Stimulated activated CD8-positive, alpha-beta memory T cell treated with anti-CD3 and anti-CD28 coated beads, Interleukin-15, amount 100 ng/mL, for 24 hours (primary cell): ENCODE measurements around the gene TAAR6.
"Not testable (repeated sequence)": the region's sequence is repeated elsewhere in the genome, so short reads cannot be mapped to it uniquely, and the experiment has no call there.

Experiments
- DNase-seq: peaks from one replicate; pipeline ENCODE4 v3.0.0-alpha.2; 2020; ENCODE audit warnings: low read depth

The TAAR6 gene, protein sequence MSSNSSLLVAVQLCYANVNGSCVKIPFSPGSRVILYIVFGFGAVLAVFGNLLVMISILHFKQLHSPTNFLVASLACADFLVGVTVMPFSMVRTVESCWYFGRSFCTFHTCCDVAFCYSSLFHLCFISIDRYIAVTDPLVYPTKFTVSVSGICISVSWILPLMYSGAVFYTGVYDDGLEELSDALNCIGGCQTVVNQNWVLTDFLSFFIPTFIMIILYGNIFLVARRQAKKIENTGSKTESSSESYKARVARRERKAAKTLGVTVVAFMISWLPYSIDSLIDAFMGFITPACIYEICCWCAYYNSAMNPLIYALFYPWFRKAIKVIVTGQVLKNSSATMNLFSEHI

DNA sequence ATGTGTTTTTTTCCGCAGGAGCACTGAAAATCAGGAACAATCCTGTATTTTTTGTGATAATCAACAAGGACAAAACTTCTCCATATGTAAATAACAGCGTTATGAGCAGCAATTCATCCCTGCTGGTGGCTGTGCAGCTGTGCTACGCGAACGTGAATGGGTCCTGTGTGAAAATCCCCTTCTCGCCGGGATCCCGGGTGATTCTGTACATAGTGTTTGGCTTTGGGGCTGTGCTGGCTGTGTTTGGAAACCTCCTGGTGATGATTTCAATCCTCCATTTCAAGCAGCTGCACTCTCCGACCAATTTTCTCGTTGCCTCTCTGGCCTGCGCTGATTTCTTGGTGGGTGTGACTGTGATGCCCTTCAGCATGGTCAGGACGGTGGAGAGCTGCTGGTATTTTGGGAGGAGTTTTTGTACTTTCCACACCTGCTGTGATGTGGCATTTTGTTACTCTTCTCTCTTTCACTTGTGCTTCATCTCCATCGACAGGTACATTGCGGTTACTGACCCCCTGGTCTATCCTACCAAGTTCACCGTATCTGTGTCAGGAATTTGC, at the start of gene TAAR6:
TSS of gene TAAR6 (plus strand) at position 102 of the 557 bp plus-strand sequence. CDS start at position 102, 0 bp downstream.
- DNase-seq, result no peak

DNA sequence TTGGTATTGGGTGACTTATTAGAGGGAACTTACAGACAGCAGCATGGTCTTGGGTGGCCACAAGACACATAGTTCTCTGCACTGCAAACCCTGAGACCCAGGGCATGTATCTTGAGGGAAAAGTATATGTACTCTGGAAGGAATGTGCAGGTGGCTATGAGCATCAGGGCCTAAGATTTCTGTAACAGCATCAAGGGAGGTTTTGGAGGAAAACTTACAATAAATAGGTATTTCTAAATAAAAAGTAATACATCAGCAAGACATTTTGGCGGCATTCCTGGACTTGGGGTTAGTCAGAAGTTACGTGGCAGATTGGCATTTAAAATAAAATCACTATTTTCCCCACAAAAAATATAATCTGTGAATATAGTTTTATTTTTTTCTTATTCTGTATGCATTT, 49.2 kb upstream of the TAAR6 start:
- DNase-seq, result no peak

DNA sequence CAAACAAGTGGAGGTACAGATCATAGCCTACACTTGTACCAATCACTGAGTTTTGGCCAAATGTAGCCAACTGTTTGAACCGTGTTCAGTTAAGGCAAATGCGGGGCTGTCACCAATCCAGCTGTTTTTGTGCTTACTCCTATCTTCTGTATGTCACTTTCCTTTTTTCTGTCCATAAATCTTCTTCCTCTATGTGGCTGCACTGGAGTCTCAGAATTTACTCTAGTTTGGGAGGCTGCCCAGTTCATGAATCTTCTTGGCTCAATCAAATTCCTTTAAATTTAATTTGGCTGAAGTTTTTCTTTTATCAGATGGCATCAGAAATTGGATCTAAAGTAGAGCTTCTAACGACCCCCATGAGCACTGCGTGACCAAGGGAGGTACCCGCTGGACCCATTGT, 45.5 kb upstream of the TAAR6 start:
- DNase-seq, result no peak

DNA sequence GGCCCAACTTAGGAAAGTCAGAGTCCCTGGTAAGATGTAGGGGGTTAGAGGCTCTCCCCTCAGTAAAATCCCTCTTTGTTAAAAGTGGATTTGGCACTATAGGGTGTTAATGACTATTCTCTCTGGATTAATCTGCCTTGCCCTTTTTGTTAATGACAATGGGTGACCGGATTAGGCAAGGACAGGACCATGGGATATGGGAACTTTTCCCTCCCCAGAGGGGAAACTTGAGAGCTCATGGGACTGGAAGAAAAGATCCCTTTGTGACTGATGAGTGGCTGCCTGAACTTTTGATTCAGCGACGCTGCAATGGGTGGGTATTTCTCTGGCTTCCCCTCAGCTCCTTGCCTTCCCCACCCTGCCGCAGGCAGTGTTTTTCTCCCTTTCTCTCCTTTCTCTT, 44.3 kb upstream of the TAAR6 start:
- no peak for DNase-seq

DNA sequence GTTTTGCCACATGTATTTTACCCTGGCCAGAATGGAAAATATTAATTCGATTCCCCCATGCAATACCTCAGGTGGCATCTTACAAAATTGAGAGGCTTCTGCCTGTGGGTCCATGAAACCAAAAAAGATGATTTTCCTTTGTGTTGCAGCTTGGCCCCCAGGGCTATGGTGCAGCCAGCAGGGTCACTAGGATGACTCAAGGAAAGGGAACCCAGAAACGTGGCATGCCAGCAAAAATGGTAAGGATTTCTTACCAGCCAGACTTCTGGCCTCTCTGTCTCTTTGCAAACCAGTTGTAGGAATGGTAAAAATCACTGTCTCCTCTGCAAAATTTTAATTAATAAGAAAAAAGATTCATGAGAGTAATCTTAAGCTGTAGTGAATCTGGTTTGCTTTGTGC, 43.7 kb upstream of the TAAR6 start:
- no peak for DNase-seq

DNA sequence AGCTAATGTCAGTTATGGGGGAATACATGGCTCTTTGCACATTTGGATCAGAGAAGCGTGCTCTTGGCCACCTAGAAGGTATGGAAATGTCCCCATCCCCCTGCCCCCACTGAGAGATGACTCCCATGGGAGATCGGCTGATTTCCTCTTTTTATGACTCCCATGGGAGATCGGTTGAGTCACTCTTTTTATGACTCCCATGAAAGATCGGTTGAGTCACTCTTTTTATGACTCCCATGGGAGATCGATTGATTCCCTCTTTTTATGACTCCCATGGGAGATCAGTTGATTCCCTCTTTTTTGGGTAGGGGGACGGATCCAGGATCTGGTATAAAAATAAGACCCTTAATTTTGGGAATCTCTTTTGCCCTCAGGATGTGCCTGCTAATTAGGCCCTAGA, 42.3 kb upstream of the TAAR6 start:
- DNase-seq, result no peak

DNA sequence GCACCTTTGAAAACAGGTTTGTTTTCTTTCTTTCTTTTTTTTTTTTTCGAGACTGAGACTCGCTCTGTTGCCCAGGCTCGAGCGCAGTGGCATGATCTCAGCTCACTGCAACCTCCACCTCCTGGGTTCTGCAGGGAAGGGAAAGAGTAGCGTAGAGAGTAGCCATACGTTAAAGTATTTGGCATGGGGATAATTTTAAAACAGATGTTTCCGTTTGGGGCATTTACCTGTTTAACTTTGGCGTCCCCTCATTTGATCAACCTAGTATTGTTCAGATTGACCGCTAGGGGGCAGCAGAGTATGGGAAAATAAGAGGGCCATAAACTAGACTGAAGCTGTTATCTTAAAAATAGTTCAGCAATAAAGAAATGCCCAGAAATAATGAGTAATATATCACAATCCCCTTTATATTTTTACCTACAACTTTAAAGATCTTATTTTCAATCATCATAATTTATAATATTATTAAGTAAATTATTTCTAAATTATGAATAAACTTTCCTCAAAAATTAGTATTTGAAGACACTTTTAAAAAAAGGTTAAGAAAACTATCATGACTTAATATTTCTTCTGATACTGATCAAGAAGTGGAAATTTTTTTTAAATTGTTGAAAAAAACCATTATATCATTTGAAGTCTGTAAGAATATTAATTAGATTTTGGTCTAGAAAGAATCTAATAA, 39.7 kb upstream of the TAAR6 start:
- DNase-seq, result peak; percentile 37

DNA sequence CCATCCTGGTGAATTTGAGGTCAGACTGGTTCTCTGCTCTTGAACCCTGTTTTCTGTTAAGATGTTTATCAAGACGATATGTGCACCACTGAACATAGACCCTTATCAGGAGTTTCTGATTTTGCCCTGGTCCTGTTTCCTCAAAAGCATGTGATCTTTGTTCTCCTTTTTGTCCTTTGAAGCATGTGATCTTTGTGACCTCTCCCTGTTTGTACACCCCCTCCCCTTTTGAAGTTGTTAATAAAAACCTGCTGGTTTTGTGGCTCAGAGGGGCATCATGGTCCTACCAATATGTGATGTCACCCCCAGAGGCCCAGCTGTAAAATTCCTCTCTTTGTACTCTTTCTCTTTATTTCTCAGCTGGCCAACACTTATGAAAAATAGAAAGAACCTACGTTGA, 35.6 kb upstream of the TAAR6 start:
- not testable (repeated sequence) for DNase-seq

DNA sequence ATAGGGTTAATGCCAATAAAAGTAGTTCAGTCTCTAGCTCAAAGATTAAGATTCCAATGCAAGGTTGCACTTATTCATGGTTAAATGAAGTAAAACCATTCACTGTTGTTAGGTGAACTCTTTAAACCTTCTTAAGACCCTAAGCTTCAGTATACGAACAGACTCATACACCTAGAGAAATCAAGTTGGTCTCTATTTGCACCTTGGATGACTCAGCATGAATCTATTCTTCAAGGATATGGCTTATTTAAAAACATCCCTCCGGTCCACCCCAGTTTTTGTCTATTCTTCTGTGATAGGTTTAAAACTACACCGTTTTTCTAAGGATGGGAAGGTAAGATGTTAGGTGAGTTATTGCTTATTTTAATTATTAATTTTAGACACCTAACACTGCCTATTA, 33.0 kb upstream of the TAAR6 start:
- no peak for DNase-seq

DNA sequence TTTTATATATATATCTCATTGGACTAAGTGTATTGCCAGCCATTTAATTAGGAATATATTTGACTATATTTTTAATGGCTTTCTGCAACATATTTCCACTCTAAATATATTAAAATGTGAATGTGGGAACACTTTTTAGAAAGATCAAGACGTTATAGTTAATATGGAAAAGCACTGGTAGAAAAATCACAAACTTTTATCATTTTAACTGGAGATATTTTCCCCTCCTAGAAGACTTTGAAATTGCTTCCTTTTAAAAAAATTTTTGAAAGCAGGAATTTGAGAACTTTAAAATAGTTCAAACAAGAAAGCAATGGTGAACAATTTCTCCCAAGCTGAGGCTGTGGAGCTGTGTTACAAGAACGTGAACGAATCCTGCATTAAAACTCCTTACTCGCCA, 32.1 kb upstream of the TAAR6 start, which contains the start of gene TAAR9:
TSS of gene TAAR9 (plus strand) at position 301 of the 400 bp plus-strand sequence. CDS start at position 314, 13 bp downstream.
- DNase-seq, result no peak

DNA sequence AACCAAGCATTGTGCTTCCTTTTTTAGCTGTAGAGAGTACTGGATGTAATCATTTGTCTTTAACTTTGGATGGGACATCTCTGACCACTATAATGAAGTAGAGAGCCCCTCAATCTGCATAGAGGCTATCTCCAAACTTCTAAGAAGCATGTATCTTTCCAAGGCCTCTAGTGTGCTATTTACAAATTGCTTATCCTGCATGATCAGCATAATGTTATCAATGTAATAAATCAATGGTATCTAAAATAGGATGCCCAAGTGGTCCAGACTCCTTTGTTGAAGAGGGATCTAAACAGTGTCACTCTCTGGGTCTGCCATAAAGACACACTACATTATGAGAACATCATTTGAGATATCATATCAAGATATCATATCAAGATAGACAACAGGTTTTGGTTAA, 25.3 kb upstream of the TAAR6 start:
- no peak for DNase-seq

DNA sequence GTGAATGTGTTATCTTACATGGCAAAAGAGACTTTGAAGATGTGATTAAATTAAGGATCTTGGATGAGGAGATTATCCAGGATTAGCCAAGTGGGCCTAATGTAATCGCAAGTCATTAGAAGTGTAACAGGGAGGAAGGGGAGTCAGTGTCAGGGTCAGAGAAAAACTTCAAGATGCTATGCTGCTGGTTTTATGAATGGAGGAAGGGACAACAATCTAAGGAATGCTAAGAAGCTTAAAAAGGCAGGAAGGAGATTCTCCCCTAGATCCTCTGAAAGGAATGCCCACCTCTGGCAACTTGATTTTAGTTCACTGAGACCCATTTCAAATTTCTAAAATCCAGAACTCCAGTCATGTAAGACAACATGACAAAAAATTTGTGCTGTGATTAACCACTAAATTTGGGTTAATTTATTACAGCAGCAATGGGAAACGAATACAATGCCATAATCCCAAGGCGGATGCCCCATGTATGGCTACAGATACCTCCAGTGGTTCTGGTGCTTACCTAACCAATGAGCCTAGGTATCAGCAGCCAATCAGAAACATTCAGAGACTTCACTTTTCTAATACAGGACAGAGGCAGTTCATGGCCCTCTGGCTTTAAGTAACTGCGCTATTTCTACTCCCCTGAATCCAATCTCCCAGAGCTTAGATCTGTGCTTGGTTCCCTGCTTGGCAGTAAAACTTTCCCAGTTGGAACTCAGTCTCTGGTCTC, 21.2 kb upstream of the TAAR6 start:
- no peak for DNase-seq

DNA sequence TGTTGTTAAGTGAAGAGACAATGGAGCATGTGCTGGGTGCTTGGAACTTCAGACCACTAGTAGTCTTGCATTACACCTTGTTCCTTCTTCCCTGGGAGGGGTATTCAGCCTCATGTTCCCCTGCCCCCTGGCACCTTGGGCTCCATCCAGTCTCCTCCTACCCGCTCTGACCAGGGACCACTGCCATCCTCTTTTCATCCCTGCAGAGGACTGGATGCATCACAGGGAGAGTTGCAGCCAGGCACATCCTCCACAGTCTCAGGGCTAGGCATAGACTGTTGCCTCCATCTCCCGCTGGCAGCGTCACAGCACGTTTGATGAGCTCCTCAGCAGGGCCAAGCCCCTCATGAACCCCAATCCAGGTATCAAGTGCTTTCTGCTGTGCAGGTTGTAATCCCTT, 18.9 kb upstream of the TAAR6 start:
- DNase-seq, result no peak

DNA sequence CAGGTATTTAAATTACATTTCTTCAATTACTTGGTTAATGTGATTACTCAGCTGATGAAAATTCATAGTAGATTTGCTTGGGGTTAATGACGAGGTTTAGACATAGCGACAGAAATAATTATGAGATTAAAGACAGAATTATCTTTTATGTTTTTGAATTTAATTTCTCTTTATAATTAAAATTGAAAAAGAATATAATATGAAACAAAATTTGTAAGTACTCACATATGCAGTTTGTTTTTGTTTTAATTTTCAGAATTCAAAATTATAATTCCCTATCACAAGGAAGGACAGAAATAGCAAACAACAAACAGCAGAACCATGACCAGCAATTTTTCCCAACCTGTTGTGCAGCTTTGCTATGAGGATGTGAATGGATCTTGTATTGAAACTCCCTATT, 17.8 kb upstream of the TAAR6 start, which contains the start of gene TAAR8:
TSS of gene TAAR8 (plus strand) at position 301 of the 400 bp plus-strand sequence. CDS start at position 322, 21 bp downstream.
- DNase-seq, result no peak

DNA sequence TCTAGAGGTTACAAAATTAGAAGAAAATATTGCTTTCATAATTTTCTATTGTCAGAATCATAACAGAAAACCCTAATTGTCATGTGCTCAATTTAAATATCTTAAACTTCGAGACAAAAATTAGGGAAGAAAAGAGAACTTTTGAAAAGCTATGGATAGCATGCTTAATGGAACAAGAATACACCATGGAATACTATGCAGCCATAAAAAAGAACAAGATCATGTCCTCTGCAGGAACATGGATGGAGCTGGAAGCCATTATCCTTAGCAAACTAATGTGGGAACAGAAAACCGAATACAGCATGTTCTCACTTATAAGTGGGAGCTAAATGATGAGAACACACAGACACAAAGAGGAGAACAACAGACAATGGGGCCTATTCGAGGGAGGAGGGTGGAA, 10.0 kb upstream of the TAAR6 start:
- DNase-seq, result not testable (repeated sequence)

DNA sequence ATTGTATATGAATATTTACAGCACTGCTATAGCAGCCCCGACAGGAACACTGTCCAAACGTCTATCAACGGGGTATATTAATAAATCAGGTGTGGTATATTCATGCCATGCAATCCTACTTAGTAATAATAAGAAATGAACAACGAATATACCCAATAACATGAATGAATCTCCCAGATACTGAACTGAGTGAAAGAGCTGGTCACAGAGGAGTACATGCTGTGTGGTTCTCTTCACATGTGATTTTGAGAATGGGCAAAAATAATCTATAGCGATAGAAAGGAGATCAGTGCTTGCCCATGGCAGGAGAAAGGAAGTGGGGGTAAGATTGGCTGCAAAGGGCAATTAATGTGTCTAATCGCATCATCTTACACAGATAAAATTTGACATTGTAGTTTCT, 3.7 kb upstream of the TAAR6 start:
- no peak for DNase-seq

DNA sequence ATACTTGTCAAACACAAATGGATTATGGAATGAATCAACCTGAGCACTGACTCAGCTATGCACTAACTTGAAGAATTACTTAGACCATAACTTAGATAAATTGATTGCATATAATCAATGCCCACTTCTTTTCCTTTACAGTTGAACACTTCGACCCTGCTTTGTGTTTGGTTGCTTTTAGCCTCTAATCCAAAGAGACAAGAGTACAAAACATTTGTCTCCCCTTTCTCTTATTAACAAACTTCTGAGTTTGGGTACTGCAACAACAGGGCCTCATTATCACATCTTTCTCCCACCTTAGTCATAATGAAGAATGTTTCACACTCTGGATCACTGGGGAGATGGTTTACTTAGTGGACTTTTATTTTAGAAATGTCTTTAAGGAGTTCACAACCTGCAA, 2.6 kb upstream of the TAAR6 start:
- no peak for DNase-seq

DNA sequence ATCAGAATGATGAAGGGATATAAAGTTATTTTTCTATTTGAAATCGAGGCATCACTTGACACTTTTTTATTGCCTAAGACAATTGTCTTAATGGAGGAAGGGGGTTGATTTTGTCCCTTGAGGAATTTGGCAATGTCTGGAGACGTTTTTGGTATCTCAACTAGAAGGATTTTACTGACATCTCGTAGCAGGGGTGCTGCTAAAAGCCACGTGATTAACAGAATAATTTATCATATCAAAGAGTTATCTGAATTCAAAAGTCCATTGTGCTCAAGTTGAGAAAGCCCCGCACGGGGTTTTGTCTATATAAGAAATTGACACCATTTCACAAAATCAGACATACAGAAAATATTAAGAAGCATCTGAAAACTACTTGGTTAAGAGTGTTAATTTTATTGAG, 1.5 kb upstream of the TAAR6 start:
- no peak for DNase-seq

DNA sequence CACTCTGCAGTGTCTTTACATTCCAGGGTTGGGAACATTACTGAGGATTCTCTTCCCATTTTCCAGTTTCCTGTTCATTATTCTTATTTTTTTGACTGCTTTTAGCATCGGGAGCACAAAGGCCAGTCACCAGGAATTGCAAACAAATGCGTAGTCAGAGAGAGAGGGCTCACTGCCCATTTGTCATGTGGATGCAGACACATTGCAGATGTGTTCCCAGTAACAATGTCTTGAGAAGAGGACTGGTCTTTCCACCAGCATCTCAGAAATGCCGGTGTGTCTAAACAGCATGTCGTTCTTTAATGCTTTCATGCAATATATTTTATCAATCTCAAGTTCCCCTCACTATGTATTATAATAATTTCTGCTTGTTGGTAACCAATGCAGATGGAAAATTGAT, 952 bp upstream of the TAAR6 start:
- DNase-seq, result no peak

DNA sequence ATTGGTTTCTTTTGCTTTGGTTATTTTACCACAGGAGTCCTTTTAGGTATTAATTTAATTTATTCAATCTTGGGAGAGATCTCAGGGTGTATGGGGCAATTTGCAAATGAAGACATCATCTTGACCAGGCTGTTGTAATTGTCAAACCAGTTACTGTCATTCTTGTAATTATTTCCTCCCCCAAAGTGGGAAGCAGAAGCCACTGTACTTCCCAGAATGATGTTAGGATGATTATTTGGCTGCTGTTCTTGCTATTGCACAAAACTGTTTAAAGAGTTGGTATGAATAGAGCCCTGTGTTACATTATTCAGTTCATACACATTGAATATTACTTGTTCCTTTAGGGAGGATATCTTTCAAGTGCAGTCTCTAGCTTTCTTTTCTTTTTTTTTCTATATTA, 1.7 kb downstream of the TAAR6 start:
- no peak for DNase-seq

DNA sequence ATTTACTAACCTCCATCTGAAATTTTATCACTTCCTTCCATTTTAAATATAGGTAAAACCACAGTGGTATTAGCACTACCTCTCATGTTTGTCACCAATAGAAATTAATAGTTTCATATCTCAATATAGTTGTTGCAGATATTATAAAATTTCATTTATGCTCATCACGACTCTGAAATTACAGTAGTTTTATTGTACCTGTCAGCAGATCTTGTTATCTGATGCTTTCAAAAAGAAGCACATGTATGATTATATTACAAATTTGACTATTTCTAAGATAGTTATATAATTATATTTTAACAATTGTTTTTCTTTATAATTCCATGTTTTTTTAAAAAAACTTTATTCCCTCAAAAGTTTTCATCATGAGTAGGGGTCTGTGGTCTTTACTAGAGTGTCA, 14.6 kb downstream of the TAAR6 start:
- no peak for DNase-seq

DNA sequence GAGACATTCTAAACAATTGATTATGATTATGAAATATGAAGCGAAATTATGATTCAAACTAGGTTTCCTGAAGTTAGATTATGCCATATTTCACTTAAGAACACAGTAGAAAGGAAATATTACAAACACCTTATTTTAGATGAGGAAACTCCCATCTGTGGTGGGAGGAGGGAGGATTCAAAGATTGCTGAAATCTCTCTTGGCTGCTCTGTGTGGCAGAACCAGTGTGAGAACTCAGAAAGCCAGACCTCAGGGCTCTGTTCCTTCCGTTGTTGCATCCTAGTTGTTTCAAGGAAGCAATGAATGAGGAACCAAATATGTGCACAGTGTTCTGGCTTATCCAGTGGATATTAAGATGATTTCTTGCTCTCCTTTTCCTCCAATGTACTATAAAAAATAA, 17.3 kb downstream of the TAAR6 start:
- DNase-seq, result no peak

DNA sequence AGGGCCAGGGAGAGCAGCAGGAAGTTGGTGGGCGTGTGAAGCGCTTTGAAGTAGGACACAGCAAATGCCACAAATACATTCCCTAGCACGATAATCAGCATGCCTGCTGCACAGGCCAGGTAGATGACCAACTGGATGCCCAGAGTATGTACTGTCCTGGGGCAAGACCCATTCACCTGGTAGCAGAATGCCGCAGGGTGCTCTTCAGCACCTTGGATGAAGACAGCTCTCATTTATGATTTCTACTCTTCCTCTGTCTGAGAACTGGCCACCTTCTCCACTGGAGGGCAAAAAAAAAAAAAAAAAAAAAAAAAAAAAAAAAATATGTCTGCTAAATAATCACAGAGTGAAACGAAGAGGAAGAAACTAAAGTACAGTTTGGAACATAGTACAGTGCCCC, 19.3 kb downstream of the TAAR6 start, which contains the start of gene TAAR5:
TSS of gene TAAR5 (minus strand) at position 288 of the 400 bp plus-strand sequence. CDS start at position 233, 55 bp downstream.
- no peak for DNase-seq
